Measurements from ENCODE around the gene PDP2.
A peak's percentile ranks its signal among the peaks of the same experiment; 100 is the strongest.

Gene PDP2

DNA sequence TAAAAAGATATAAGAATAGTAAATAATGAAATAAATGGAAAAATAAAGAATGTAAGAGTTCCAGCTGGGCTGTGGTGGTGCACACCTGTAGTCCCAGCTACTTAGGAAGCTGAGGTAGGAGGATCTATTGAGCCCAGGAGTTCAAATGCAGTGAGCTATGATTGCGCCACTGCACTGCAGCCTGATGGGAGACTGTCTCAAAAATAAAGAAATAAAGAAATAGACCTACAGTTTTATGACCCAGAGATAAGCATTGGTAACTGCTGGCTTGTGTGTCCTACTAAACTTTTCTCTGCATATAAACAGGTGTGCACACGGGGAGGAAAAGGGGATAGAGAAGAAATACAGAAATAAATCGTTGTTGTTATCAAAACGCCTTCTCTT is 7.8 kb upstream of the PDP2 start:
- H3K4me3 ChIP-seq (ENCODE audit: control insufficient read depth, low read depth, low read length), result peak overlapping the region; percentile 36
- TF ChIP-seq, protein P1, sequence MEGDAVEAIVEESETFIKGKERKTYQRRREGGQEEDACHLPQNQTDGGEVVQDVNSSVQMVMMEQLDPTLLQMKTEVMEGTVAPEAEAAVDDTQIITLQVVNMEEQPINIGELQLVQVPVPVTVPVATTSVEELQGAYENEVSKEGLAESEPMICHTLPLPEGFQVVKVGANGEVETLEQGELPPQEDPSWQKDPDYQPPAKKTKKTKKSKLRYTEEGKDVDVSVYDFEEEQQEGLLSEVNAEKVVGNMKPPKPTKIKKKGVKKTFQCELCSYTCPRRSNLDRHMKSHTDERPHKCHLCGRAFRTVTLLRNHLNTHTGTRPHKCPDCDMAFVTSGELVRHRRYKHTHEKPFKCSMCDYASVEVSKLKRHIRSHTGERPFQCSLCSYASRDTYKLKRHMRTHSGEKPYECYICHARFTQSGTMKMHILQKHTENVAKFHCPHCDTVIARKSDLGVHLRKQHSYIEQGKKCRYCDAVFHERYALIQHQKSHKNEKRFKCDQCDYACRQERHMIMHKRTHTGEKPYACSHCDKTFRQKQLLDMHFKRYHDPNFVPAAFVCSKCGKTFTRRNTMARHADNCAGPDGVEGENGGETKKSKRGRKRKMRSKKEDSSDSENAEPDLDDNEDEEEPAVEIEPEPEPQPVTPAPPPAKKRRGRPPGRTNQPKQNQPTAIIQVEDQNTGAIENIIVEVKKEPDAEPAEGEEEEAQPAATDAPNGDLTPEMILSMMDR (IDR thresholded peaks at IDR 0.05; ENCODE audit: control insufficient read depth, insufficient read depth, low read depth, low read length, missing control alignments), result no peak
- no peak for DNase-seq (ENCODE audit: low read depth)

DNA sequence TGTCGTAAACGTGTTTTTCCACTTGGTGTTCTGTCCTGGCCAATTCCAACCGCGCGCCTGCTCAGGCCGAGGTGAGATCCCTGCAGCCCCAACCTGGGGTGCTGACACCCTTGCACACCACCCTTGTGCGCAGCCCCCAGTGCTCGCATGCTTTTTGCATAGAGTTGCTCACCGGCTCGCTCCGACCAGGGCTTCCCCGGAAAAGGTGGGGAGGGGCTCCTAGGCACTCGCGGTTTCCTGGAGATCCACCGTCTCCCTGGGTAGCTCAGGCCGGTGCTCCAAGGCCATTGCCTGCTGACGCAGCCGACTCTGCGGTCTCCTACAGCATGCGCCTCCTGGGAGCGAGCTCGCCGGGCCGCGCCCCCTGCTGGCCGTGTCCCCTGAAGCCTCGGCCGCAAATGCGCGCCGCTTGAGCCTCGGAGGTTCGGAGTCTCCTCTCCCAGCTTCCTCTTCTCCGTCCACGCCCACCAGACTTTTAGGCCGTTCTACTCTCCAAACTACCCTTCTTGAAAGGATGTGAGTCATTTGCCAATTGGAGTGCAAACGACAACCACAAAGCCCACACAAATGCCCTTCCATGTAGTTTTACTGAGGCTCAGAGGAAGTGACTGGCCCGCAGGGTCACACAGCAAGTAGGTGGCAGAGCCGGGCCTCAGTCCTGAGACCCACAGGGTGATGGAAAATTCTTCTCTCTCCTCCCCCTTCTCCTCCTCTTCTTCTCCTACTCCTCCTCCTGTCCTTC is 7.2 kb upstream of the PDP2 start:
- peak; percentile 99 for DNase-seq (ENCODE audit: low read depth)
- H3K4me3 ChIP-seq (ENCODE audit: control insufficient read depth, low read depth, low read length), result peak overlapping the region; percentile 36
- TF ChIP-seq, protein P1 (IDR thresholded peaks at IDR 0.05; ENCODE audit: control insufficient read depth, insufficient read depth, low read depth, low read length, missing control alignments), result peak; percentile 96

DNA sequence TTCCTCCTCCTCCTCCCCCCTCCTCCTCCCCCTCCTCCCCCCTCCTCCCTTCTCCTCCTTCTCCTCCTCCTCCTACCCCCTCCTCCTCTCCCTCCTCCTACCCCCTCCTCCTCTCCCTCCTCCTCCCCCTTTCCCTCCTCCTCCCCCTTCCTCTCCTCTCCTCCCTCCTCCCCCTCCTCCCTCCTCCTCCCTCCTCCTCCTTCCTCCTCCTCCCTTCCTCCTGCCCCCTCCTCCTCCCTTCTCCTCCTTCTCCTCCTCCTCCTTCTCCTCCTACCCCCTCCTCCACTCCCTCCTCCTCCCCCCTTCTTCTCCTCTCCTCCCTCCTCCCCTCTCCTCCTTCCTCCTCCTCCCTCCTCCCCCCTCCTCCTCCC is 6.6 kb upstream of the PDP2 start:
- TF ChIP-seq, protein P1 (IDR thresholded peaks at IDR 0.05; ENCODE audit: control insufficient read depth, insufficient read depth, low read depth, low read length, missing control alignments), result no peak
- DNase-seq (ENCODE audit: low read depth), result no peak
- H3K4me3 ChIP-seq (ENCODE audit: control insufficient read depth, low read depth, low read length), result no peak overlapping the region

DNA sequence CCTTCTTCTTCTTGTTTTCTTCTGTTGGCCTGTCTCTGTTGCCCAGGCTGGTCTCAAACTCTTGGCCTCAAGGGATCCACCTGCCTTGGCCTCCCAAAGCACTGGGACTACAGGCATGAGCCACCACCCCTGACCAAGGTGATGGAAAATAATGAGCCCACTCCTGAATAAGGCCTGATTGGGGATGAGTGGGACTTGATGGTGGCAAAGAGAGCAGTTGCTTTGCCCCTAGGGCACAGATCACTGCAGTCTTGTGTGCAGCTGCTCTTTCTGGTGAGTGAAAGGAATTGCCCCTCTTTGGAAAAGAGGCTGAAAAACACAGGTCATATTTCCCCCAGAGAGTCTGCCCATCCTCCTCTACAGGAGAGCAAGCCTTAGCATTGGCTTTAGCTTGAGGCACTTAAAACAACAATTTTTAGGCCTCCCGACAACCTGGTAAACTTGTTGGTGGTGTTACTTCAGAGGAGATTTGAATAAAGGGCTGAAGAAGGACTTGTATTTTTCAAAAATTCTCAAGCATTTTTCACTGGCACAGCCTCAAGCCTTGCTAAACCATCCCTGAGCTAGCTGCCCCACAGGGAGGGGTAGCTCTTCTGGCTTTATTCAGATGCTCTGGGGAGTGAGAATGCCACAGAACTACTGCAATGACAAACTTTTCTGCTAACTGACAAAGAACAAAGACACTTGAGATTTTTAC is 6.1 kb upstream of the PDP2 start:
- TF ChIP-seq, protein P1 (IDR thresholded peaks at IDR 0.05; ENCODE audit: control insufficient read depth, insufficient read depth, low read depth, low read length, missing control alignments), result no peak
- H3K4me3 ChIP-seq (ENCODE audit: control insufficient read depth, low read depth, low read length), result no peak overlapping the region
- no peak for DNase-seq (ENCODE audit: low read depth)

DNA sequence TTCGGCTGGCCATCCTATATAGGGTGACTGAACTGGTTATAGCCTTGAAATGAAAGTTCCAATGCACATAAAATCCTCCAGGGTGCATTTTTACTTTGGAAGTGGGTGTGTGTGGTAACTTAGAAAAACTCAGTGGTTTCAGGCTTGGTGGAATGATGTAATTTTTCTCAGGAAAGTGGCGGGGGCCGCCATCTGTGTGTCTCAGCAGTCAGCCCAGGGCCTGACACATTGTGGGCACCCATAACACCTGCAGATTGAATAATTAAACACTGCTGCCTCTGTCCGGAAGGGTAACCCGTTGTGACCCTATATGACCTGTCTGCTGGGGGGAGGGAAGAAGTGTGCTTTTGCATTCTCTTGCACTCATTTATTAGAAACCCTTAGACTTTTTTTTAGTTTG is 2.2 kb upstream of the PDP2 start:
- TF ChIP-seq, protein P1 (IDR thresholded peaks at IDR 0.05; ENCODE audit: control insufficient read depth, insufficient read depth, low read depth, low read length, missing control alignments), result no peak
- no peak for DNase-seq (ENCODE audit: low read depth)
- H3K4me3 ChIP-seq (ENCODE audit: control insufficient read depth, low read depth, low read length), result no peak overlapping the region

DNA sequence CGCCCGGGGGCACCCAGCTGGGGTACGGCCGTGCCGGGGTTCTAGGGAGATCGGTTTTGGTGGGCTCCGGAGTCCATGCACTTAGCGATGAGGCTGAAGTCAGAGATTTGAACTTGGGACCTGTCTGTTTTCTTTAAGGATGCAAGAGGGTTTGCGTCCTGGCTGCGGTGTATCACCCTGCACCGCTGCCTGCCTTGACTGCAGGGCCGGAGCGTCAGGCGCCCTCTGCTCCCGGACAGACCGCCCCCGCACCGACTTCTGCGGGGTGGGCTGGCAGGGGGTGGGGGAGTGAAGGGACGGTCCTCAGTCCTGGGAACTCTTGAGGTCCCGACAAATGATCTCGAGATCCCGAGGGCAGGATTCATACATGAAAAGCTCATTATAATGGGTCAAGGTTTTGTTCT is 701 bp downstream of the PDP2 start:
- TF ChIP-seq, protein P1 (IDR thresholded peaks at IDR 0.05; ENCODE audit: control insufficient read depth, insufficient read depth, low read depth, low read length, missing control alignments), result no peak
- DNase-seq (ENCODE audit: low read depth), result no peak
- peak overlapping the region; percentile 90 for H3K4me3 ChIP-seq (ENCODE audit: control insufficient read depth, low read depth, low read length)

Measured in AG09309 (cell line).